NCI-H2227 (cell line): Measurements from ENCODE around the gene PLXNA2.

Source experiments
- DNase-seq: peaks from one replicate; lab custom pipeline; 2025; ENCODE audit not compliant: unreplicated experiment; lab: John Stamatoyannopoulos, UW

Gene PLXNA2

DNA sequence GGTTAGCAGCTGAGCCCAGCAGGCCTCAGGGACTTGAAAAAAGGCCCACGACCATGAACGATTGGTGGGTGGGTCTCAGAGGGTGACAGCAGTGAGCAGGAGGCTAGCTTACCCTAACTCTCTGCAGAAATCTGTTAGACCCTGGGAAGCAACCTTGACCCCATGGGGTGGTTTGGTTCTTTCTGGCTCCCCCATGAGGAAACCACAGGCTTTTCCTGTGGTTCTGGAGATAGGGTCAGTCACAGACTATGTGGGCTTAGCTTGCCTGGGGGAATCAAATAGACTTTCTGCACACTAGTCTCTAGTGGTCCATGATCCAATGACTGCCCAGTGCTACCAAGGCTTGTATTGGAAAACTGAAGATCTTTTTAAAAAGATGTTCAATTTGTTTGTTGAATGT, 118.1 kb downstream of the PLXNA2 start:
- DNase-seq: no peak

- DNase-seq: no peak
Observed at GRCh38 chr1:208122612-208123358, 121.4 kb downstream of the PLXNA2 start.

GRCh38 chr1:208121813-208122364, 122.3 kb downstream of the PLXNA2 start:
- DNase-seq: no peak

GRCh38 chr1:208120431-208120790, 123.8 kb downstream of the PLXNA2 start:
- DNase-seq: no peak

GRCh38 chr1:208118841-208119606, 125.2 kb downstream of the PLXNA2 start:
- DNase-seq: no peak

DNA sequence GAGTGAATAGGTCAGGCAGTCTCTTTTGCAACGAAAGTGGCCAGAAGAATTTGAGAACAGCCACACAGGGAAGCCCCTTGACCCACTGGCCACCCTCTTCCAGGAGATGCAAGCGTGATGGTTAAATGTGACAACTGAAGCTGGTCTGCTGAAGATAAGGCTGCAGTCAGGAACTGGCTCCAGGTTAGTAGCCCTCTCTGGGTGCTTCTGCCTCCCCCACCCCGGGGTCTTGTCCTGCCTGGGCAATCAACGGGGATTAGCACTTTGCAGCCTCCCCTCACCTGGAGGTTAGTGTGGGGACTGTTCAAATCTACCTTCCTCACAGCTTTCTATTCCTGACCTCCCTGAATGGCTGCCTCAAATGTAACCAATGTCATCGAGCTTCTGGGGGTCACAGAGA, 125.9 kb downstream of the PLXNA2 start:
- DNase-seq: no peak

DNA sequence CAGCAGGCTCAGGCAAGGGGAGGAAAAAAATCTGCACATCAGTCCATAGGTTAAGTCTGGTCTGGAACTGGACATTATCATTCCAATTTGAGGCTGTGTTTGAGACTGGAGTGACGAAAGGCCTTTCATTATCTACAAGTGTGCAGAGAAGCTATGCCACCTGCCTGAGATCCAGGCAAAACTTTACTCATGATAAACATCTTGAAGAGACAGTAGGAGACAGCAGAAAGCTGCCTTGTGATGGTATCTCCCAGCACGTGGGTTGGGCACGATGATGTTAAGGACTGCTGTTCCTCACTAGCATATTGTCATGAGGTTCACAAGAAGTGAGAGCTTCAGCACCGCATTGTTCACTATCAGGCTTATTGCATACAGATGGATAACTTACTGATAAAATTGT, 126.4 kb downstream of the PLXNA2 start:
- DNase-seq: no peak

DNA sequence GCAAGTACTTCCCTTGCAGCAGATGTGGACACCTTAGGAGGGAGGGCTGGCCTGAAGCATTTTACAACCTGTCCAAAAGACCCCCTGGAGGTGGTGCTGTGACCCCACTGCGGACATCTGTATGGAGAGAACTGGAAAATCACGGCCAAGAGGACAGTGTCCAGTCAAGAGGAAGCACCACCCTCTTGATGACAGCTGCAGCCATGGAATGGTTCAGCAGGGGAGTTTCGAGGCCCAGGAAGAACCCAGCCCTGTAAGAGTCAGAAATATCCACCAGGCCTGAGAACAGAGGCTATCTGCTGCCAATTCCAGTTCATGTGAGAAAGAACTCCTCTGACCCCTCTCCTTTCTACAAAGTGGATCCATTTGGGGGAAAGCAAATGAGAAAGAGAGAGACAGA, 126.8 kb downstream of the PLXNA2 start:
- DNase-seq: no peak

DNA sequence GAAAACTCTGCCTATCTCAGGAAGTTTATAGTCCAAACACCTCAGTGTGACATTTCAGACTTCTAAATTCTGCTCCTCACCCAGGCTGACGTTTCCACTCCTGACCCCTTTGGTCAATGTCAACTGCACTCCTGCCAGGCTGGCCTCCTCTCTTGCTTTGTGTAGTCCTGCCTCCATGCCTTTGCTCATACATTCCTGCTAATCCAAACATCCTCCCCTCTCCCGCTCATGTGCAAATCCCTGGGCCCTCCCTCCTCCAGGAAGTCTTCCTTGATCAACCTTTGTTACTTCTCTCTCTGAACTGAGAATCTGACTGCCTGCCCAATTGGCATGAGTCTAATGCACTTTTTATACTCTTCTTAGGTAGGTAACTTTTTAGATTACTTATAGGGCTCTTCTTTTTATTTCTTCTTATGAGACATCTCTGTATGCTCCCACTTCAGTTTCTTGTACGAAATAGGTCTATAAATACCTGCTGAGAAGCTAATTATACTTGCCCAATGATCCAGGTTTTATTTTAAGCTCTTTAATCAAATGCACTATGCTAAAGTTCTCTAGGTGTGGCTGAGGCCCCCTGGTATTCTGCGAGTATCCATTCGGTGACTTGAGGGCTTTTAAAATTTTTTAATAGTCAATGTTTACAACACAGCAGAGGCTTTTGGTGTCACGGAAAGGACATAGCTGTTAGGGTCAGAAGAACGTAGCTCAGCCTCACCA, 128.1 kb downstream of the PLXNA2 start:
- DNase-seq: no peak

DNA sequence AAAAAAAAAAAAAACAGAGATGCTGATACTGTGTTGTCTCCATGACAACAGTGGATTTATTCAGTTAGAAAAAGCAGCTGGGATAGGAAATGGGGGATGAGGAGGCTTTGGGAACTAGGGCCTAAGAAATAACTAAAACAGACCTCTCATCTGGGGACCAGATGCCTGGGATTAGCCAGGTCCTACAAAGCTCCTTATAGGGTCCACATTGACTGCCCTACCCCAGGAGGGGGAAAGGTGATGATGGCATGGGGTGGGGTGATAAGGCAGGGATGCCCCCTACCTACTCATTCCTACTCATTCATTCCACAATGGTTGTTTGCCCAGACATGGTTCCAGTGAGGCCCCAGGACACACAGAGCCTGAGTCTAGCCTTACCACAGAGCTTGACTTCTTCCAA, 131.2 kb downstream of the PLXNA2 start:
- no peak for DNase-seq

- no peak for DNase-seq
Observed at GRCh38 chr1:208112401-208112800, 131.8 kb downstream of the PLXNA2 start.

- no peak for DNase-seq
Observed at GRCh38 chr1:208111646-208112190, 132.5 kb downstream of the PLXNA2 start.

- DNase-seq: no peak
Observed at GRCh38 chr1:208110296-208110695, 133.9 kb downstream of the PLXNA2 start.

GRCh38 chr1:208108646-208109330, 135.4 kb downstream of the PLXNA2 start:
- DNase-seq: no peak

- DNase-seq: no peak
Observed at GRCh38 chr1:208108213-208108608, 136.0 kb downstream of the PLXNA2 start.

- DNase-seq: no peak
Observed at GRCh38 chr1:208107425-208108212, 136.6 kb downstream of the PLXNA2 start.

GRCh38 chr1:208106218-208106617, 138.0 kb downstream of the PLXNA2 start:
- DNase-seq: no peak

DNA sequence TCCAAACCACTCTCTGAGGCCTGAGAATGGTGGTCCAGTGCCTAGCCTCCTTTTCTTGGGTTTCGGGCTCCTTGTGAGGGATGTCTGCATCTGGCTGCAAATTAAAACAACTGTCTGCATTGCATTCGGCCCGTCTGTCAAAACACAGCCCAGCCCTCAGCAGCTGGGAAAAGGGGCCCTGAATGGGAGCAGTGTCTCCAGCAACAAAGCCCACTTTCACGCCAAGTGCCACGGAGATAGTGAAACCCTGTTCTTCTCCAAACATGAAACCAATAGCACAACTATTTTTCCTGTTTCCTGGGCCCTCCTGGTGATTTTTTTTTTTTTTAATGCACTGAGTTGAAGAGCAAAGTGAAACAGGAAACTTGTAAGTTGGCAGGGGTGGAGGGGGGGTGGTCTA, 138.4 kb downstream of the PLXNA2 start:
- no peak for DNase-seq

DNA sequence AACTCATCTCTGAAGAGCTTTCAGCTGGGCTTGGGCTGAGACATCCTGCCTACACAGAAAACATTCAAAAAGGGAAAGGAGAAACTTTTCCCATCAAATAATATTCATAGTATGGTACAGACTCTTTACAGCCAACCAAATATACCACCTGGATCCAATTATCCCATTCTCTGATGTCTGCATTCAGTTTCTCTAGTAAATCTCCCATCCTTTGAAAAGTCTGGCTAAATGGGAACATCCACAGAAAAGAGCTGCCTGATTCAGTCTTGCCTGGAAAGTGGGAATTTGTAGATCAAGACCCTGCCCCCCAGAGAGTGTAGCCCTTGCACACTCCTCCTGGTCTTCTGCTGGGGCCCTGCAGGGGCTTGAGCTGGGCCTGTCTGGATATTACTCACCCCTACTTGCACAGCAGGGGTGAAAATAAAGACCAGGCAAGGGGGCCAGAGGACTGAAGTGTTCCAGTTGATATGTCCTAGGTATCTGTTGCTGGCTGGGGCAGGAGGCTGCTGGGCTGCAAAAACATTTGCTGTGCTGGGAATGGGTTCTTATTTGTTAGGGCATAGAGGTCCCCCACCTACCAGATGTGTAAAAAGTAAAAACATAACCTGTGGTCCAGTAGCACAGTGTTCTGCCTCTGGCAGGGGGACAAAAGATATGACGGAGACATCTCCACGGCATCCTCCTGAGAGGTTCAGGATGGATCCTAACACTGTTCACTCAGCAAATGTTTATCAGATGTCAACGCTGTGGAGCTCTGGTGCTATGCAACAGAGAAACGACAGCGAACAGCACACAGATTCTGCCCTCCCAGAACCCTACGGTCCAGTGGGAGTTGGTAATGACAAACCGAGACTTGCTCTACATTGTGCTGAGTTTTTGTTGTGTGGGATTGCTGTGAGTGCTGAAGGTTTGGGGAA, 140.3 kb downstream of the PLXNA2 start:
- DNase-seq: no peak
